Parathyroid adenoma (tissue), 2 donors: ENCODE measurements around the gene EHD1.

Experiments
- H2AFZ ChIP-seq: fragments of 300-600 bp; sonication (generic); one replicate; pipeline ENCODE4 v1.7.0; 2017; ENCODE audit warnings: antibody characterized with exemption, mild to moderate bottlenecking
- H3K27ac ChIP-seq: fragments of 300-600 bp; sonication (generic); one replicate; pipeline ENCODE4 v1.7.0; 2017
- H3K27me3 ChIP-seq: fragments of 300-600 bp; sonication (generic); one replicate; pipeline ENCODE4 v1.7.0; 2017; ENCODE audit warnings: low read length; ENCODE audit not compliant: control insufficient read depth, insufficient read depth
- H3K36me3 ChIP-seq: fragments of 300-600 bp; sonication (generic); one replicate; pipeline ENCODE4 v1.7.0; 2017; ENCODE audit warnings: low read length; ENCODE audit not compliant: control insufficient read depth, insufficient read depth
- H3K4me1 ChIP-seq: fragments of 300-600 bp; sonication (generic); one replicate; pipeline ENCODE4 v1.7.0; 2017; ENCODE audit warnings: control low read depth
- H3K4me2 ChIP-seq: fragments of 300-600 bp; sonication (generic); one replicate; pipeline ENCODE4 v1.7.0; 2017; ENCODE audit warnings: low read length
- H3K4me3 ChIP-seq: fragments of 300-600 bp; sonication (generic); one replicate; pipeline ENCODE4 v1.7.0; 2017; ENCODE audit warnings: low read depth, low read length
- H3K79me2 ChIP-seq: fragments of 300-600 bp; sonication (generic); one replicate; pipeline ENCODE4 v1.7.0; 2017; ENCODE audit warnings: control low read depth
- H3K9ac ChIP-seq: fragments of 300-600 bp; sonication (generic); one replicate; pipeline ENCODE4 v1.7.0; 2017; ENCODE audit warnings: mild to moderate bottlenecking
- H3K9me3 ChIP-seq: fragments of 300-600 bp; sonication (generic); one replicate; pipeline ENCODE4 v1.7.0; 2017; ENCODE audit warnings: low read length; ENCODE audit not compliant: control insufficient read depth
- TF ChIP-seq, protein P1 (sequence below): fragments of 300-600 bp; sonication (generic); IDR thresholded peaks from one replicate; pipeline ENCODE4 v1.7.0; 2017; ENCODE audit warnings: antibody characterized with exemption, mild to moderate bottlenecking
- donor health status: primary hyperparathyroidism.

Gene EHD1

DNA sequence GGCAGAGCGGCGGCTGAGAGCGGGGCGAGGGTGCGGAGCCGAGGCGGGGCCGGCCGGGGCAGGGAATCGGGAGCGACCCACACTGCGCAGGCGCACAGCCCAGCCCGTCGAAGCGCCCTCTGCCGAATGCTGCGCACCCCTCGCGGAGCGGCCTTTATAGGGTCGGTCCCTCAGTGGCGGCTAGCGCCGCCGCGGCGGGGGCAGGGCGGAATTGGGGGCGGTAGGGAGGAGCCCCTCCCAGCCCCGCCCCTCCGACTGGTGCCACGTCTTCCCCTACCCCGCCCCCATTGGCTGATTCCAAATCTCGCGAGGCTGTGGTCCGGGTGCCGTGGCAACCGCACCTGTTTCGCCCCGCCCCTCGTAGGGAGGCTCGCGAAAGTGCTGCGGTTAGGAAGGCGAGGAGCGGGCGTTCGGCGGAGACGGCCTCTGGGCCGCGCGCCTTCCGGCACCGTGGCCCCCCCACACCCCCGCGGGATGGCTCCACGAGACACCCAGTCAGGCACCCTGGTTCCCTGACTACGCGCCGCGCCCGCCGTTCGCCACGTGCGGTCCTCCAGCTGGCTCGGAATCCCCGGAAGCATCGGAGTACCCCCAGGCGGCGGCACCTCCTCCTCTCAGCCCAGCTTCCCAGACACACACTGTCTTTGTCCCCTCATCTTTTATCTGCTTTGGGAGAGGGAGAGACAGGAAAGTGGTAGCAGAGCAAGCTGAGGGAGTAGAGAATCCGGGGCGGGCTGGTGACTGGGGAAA is at the start of gene EHD1:
Gene EHD1 (minus strand): TSS at position 128 of the 750 bp plus-strand sequence. CDS start 157 bp downstream, outside the sequence.
- Histone ChIP-seq H3K79me2 (peaks cover 6% of the 10 kb centered on the region), H3K4me2 (peak within 1 kb of the TSS; percentile 92), H3K27me3 (no peaks in the 10 kb centered on the region), H3K27ac (peak within 1 kb of the TSS; percentile 87), H2AFZ (peak within 1 kb of the TSS; percentile 87), H3K9ac (peak within 1 kb of the TSS; percentile 28), H3K9me3 (no peaks in the 10 kb centered on the region), H3K4me1 (peaks cover 6% of the 10 kb centered on the region), H3K4me3 (peak within 1 kb of the TSS; percentile 84), H3K36me3 (no peaks in the 10 kb centered on the region)
- TF ChIP-seq, protein P1, sequence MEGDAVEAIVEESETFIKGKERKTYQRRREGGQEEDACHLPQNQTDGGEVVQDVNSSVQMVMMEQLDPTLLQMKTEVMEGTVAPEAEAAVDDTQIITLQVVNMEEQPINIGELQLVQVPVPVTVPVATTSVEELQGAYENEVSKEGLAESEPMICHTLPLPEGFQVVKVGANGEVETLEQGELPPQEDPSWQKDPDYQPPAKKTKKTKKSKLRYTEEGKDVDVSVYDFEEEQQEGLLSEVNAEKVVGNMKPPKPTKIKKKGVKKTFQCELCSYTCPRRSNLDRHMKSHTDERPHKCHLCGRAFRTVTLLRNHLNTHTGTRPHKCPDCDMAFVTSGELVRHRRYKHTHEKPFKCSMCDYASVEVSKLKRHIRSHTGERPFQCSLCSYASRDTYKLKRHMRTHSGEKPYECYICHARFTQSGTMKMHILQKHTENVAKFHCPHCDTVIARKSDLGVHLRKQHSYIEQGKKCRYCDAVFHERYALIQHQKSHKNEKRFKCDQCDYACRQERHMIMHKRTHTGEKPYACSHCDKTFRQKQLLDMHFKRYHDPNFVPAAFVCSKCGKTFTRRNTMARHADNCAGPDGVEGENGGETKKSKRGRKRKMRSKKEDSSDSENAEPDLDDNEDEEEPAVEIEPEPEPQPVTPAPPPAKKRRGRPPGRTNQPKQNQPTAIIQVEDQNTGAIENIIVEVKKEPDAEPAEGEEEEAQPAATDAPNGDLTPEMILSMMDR = peak; percentile 58

DNA sequence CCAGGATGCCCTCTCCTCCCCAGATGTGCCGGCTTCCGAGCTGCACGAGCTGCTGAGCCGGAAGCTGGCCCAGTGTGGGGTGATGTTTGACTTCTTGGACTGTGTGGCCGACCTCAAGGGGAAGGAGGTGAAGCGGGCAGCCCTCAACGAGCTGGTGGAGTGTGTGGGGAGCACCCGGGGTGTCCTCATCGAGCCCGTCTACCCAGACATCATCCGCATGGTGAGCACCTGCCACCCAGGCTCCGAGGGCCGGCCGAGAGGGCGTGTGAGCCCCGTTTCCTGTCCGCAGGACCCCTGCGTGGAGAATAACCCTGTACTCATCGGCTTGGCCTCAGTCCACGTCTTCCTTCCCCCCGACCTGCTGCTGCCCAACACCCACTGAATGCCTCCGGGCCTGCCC is 48.3 kb upstream of the EHD1 start:
- H3K4me1 ChIP-seq = peaks cover 2% of the 10 kb centered on the region
- no peak overlapping the region for H2AFZ ChIP-seq
- H3K4me2 ChIP-seq = no peak overlapping the region
- no peak overlapping the region for H3K4me3 ChIP-seq
- TF ChIP-seq, protein P1 = no peak
- no peak overlapping the region for H3K9ac ChIP-seq
- no peaks in the 10 kb centered on the region for H3K27me3 ChIP-seq
- no peak overlapping the region for H3K27ac ChIP-seq
- no peaks in the 10 kb centered on the region for H3K9me3 ChIP-seq
- no peaks in the 10 kb centered on the region for H3K36me3 ChIP-seq
- no peaks in the 10 kb centered on the region for H3K79me2 ChIP-seq

GRCh38 chr11:64925536-64926436 is 47.4 kb upstream of the EHD1 start:
- H3K36me3 ChIP-seq = no peaks in the 10 kb centered on the region
- no peak overlapping the region for H3K27ac ChIP-seq
- TF ChIP-seq, protein P1 = no peak
- peaks cover 2% of the 10 kb centered on the region for H3K4me1 ChIP-seq
- no peaks in the 10 kb centered on the region for H3K27me3 ChIP-seq
- H3K9me3 ChIP-seq = no peaks in the 10 kb centered on the region
- H3K4me3 ChIP-seq = peak overlapping the region; percentile 80
- H3K4me2 ChIP-seq = peak overlapping the region; percentile 96
- no peak overlapping the region for H2AFZ ChIP-seq
- no peak overlapping the region for H3K9ac ChIP-seq
- no peaks in the 10 kb centered on the region for H3K79me2 ChIP-seq

GRCh38 chr11:64924910-64925284 is 46.5 kb upstream of the EHD1 start:
- TF ChIP-seq, protein P1 = no peak
- no peaks in the 10 kb centered on the region for H3K9me3 ChIP-seq
- H3K27ac ChIP-seq = no peak overlapping the region
- peak overlapping the region; percentile 89 for H2AFZ ChIP-seq
- peak overlapping the region; percentile 96 for H3K4me2 ChIP-seq
- H3K4me3 ChIP-seq = peak overlapping the region; percentile 80
- H3K9ac ChIP-seq = peak overlapping the region; percentile 53
- no peaks in the 10 kb centered on the region for H3K27me3 ChIP-seq
- no peaks in the 10 kb centered on the region for H3K79me2 ChIP-seq
- peaks cover 2% of the 10 kb centered on the region for H3K4me1 ChIP-seq
- H3K36me3 ChIP-seq = no peaks in the 10 kb centered on the region
